HL-60 (cell line): ENCODE data around the gene OR2B3.
"Not testable (repeated sequence)": the region's sequence is repeated elsewhere in the genome, so short reads cannot be mapped to it uniquely, and the experiment has no call there.

ENCODE experiments used
- DNase-seq, 2 experiments: peaks; one replicate each; pipeline ENCODE4 v3.0.0-alpha.2; 2010 to 2020; ENCODE audit warnings: low read depth in 1 of 2, low spot score in 1 of 2
- H3K27ac ChIP-seq: fragments of 250-450 bp; sonication (Bioruptor Pico); replicated peaks from 2 replicates; pipeline ENCODE4 v1.5.1; 2020; ENCODE audit warnings: mild to moderate bottlenecking, moderate library complexity
- H3K27me3 ChIP-seq: fragments of 250-450 bp; sonication (Bioruptor Pico); 2 replicates; pipeline ENCODE4 v1.5.1; 2021; ENCODE audit warnings: mild to moderate bottlenecking, moderate library complexity; ENCODE audit not compliant: insufficient read depth, poor library complexity, severe bottlenecking
- H3K4me3 ChIP-seq: replicated peaks from 2 replicates; pipeline ENCODE4 v1.5.1; 2011; ENCODE audit warnings: mild to moderate bottlenecking, control low read depth, low read length; ENCODE audit not compliant: insufficient read depth
- CTCF ChIP-seq: IDR thresholded peaks from one replicate; pipeline ENCODE4 v1.5.1; 2011; ENCODE audit warnings: low read length, control low read depth, inconsistent platforms; ENCODE audit not compliant: insufficient read depth
- GABPA ChIP-seq: IDR thresholded peaks from 2 replicates; pipeline ENCODE4 v1.6.1; 2012; ENCODE audit warnings: low read depth
- POLR2AphosphoS5 ChIP-seq: IDR thresholded peaks from 2 replicates; pipeline ENCODE4 v1.6.1; 2012; ENCODE audit warnings: low read depth
- REST ChIP-seq: IDR thresholded peaks from 2 replicates; pipeline ENCODE4 v1.6.1; 2012; ENCODE audit warnings: low read depth; ENCODE audit not compliant: insufficient replicate concordance
- SPI1 ChIP-seq: IDR thresholded peaks from 2 replicates; pipeline ENCODE4 v1.6.1; 2012; ENCODE audit warnings: low read depth, mild to moderate bottlenecking, borderline replicate concordance
- long read RNA-seq: library from polyadenylated mRNA; unstranded; transcript quantifications from one replicate; pipeline ENCODE4 v2.0.0, GENCODE V29; 2020

The OR2B3 gene, protein sequence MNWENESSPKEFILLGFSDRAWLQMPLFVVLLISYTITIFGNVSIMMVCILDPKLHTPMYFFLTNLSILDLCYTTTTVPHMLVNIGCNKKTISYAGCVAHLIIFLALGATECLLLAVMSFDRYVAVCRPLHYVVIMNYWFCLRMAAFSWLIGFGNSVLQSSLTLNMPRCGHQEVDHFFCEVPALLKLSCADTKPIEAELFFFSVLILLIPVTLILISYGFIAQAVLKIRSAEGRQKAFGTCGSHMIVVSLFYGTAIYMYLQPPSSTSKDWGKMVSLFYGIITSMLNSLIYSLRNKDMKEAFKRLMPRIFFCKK
- long read RNA-seq = 0 reads

DNA sequence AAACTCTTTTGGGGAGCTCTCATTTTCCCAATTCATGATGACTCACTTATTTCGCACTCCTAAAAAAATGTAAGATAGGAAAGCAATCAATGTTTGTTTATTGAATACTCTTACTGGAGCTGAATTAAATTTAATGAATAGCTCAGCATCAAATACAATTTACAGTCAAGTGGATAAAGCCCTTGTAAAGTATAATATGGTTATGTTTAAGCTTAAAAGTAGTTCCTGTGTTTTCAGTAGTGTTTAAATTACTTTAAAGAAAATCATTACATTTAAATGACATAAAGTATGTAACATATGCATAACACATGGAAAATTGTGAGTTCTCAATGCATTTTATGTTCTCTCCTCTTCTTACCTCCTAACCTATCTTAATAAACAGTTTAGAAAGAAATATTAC is at the start of gene OR2B3:
TSS of gene OR2B3 (minus strand) at position 101 of the 400 bp plus-strand sequence. CDS start at position 36, 65 bp downstream.
- Histone ChIP-seq H3K27me3 (no peaks in the 10 kb centered on the region), H3K4me3 (no peak within 1 kb of the TSS), H3K27ac (no peak within 1 kb of the TSS)
- DNase-seq = no peak
- TF ChIP-seq SPI1 = no peak

- H3K27me3 ChIP-seq = peaks cover 3% of the 10 kb centered on the region
- TF ChIP-seq SPI1 = no peak
- TF ChIP-seq REST = no peak
- no peak for TF ChIP-seq POLR2AphosphoS5
- TF ChIP-seq CTCF = no peak
- TF ChIP-seq GABPA = no peak
- no peak for DNase-seq
Measured at GRCh38 chr6:29131691-29132090, 44.6 kb upstream of the OR2B3 start.

GRCh38 chr6:29130644-29131043 is 43.5 kb upstream of the OR2B3 start:
- no peak for TF ChIP-seq CTCF
- TF ChIP-seq POLR2AphosphoS5 = no peak
- TF ChIP-seq REST = no peak
- TF ChIP-seq GABPA = no peak
- no peak for TF ChIP-seq SPI1
- Histone ChIP-seq H3K4me3 (no peak overlapping the region), H3K27me3 (peaks cover 3% of the 10 kb centered on the region)

More at GRCh38 chr6:29131691-29132090, 44.6 kb upstream of the OR2B3 start:
- no peak overlapping the region for H3K4me3 ChIP-seq
- H3K27ac ChIP-seq = no peak overlapping the region

GRCh38 chr6:29129326-29130012 is 42.4 kb upstream of the OR2B3 start:
- peaks cover 3% of the 10 kb centered on the region for H3K27me3 ChIP-seq
- no peak for TF ChIP-seq SPI1
- no peak for TF ChIP-seq GABPA
- no peak overlapping the region for H3K27ac ChIP-seq
- no peak overlapping the region for H3K4me3 ChIP-seq
- DNase-seq = no peak

More at GRCh38 chr6:29130644-29131043, 43.5 kb upstream of the OR2B3 start:
- H3K27ac ChIP-seq = no peak overlapping the region
- DNase-seq = no peak

- H3K4me3 ChIP-seq, DNase-seq, H3K27me3 ChIP-seq, H3K27ac ChIP-seq: not testable (repeated sequence)
Measured at GRCh38 chr6:29114964-29115363, 27.9 kb upstream of the OR2B3 start.
